NCI-H187 treated with DMSO at 0.1 percent for 48 hours (cell line): ENCODE results near the gene NPAS4.
"Not testable (repeated sequence)": the region's sequence is repeated elsewhere in the genome, so short reads cannot be mapped to it uniquely, and the experiment has no call there.

Experiments
- DNase-seq: peaks from one replicate; lab custom pipeline; 2025; lab: John Stamatoyannopoulos, UW

NPAS4 gene

GRCh38 chr11:66457826-66458225 is 37.0 kb downstream of the NPAS4 start:
- no peak for DNase-seq

- DNase-seq = no peak
Observed at GRCh38 chr11:66459138-66459778, 38.4 kb downstream of the NPAS4 start.

GRCh38 chr11:66462010-66462409 is 41.2 kb downstream of the NPAS4 start:
- no peak for DNase-seq

GRCh38 chr11:66462911-66463310 is 42.1 kb downstream of the NPAS4 start:
- no peak for DNase-seq

- DNase-seq = not testable (repeated sequence)
Observed at GRCh38 chr11:66464116-66464515, 43.3 kb downstream of the NPAS4 start.

GRCh38 chr11:66464916-66465315 is 44.1 kb downstream of the NPAS4 start:
- no peak for DNase-seq

GRCh38 chr11:66465373-66466224 is 44.8 kb downstream of the NPAS4 start:
- DNase-seq = no peak

GRCh38 chr11:66466225-66467033 is 45.6 kb downstream of the NPAS4 start, which contains the start of gene PELI3:
Gene PELI3, plus strand, starts transcription at chr11:66466905. Its CDS starts 1,224 bp downstream, at chr11:66468129.
- peak; percentile 44 for DNase-seq

GRCh38 chr11:66467034-66467659 is 46.3 kb downstream of the NPAS4 start:
- no peak for DNase-seq

GRCh38 chr11:66467756-66468155 is 46.9 kb downstream of the NPAS4 start:
- DNase-seq = no peak

- DNase-seq = no peak
Observed at GRCh38 chr11:66468691-66469090, 47.9 kb downstream of the NPAS4 start.

- DNase-seq = no peak
Observed at GRCh38 chr11:66469441-66469840, 48.6 kb downstream of the NPAS4 start.

- DNase-seq = no peak
Observed at GRCh38 chr11:66470015-66470414, 49.2 kb downstream of the NPAS4 start.

- no peak for DNase-seq
Observed at GRCh38 chr11:66471142-66471541, 50.3 kb downstream of the NPAS4 start.

- no peak for DNase-seq
Observed at GRCh38 chr11:66472054-66472453, 51.2 kb downstream of the NPAS4 start.

GRCh38 chr11:66473167-66473566 is 52.3 kb downstream of the NPAS4 start:
- DNase-seq = no peak

- no peak for DNase-seq
Observed at GRCh38 chr11:66473608-66474515, 53.0 kb downstream of the NPAS4 start.

- DNase-seq = no peak
Observed at GRCh38 chr11:66475349-66476172, 54.7 kb downstream of the NPAS4 start.
